GM18907 (cell line): ENCODE measurements around the gene MESD.

Source experiments
- ATAC-seq: cut with Tn5 transposase; IDR thresholded peaks from one replicate; pipeline ENCODE4 v1.9.1; 2021; ENCODE audit warnings: mild to moderate bottlenecking, moderate library complexity; ENCODE audit not compliant: unreplicated experiment

MESD gene

DNA sequence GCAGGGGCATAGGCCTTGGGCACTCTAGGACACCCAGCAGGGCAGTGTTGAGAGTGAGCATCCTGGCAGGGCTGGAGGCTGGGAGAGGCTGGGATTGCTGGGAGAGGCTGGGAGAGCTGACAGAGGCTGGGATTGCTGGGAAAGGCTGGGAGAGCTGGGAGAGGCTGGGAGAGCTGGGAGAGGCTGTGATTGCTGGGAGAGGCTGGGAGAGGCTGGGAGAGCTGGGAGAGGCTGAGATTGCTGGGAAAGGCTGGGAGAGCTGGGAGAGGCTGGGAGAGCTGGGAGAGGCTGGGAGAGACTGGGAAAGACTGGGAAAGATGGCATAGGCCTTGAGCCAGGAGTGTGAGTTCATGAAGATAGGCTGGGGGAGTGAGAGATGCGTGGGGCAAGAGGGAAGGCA lies 77.8 kb downstream of the MESD start:
- no peak for ATAC-seq

- no peak for ATAC-seq
Observed at GRCh38 chr15:80906159-80906766, 83.4 kb downstream of the MESD start.

- ATAC-seq, result no peak
Observed at GRCh38 chr15:80904998-80905397, 84.6 kb downstream of the MESD start.

- no peak for ATAC-seq
Observed at GRCh38 chr15:80902298-80902801, 87.3 kb downstream of the MESD start.

DNA sequence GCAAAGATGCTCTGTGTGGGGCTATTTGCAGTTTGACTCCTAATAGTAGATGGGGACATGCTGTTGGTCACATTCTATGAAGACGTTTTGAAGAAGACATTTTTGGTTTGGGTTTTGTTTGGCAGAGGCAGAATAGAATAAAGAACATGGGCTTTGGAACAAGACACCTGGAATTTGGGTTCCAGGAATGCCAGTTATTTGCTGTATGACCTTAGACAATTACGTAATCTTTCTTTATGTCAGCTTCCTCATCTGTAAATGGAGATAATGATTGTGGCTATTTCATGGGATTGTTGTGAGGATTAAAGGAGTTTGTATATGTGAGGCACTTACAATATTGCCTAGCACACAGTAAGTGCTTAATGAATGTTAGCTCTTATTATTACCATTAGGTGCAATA lies 91.6 kb downstream of the MESD start:
- no peak for ATAC-seq
